Neuron (in vitro differentiated cells): ENCODE results near the gene SSX1.
"Not testable (repeated sequence)": the region's sequence is repeated elsewhere in the genome, so short reads cannot be mapped to it uniquely, and the experiment has no call there.

Experiments
- H2AFZ ChIP-seq: one replicate; pipeline ENCODE4 v1.6.1; 2013; ENCODE audit warnings: low read depth, mild to moderate bottlenecking, inconsistent platforms, low read length, moderate library complexity
- H3K27me3 ChIP-seq: one replicate; pipeline ENCODE4 v1.6.1; 2013; ENCODE audit warnings: low read length; ENCODE audit not compliant: insufficient read depth
- H3K36me3 ChIP-seq: one replicate; pipeline ENCODE4 v1.6.1; 2013; ENCODE audit warnings: low read length; ENCODE audit not compliant: insufficient read depth
- H3K4me1 ChIP-seq: one replicate; pipeline ENCODE4 v1.6.1; 2013; ENCODE audit warnings: low read length; ENCODE audit not compliant: insufficient read depth
- H3K4me3 ChIP-seq: 2 replicates; pipeline ENCODE4 v1.5.1; 2013; ENCODE audit warnings: mild to moderate bottlenecking, low read length, moderate library complexity
- H3K9me3 ChIP-seq: one replicate; pipeline ENCODE4 v1.6.1; 2013; ENCODE audit warnings: low read length

SSX1 gene

GRCh38 chrX:48255062-48255796 lies at the start of gene SSX1:
SSX1 (plus strand) TSS chrX:48255392; CDS start chrX:48257242, 1,850 bp downstream.
- not testable (repeated sequence) for H3K36me3 ChIP-seq, H3K4me1 ChIP-seq, H3K4me3 ChIP-seq, H2AFZ ChIP-seq, H3K27me3 ChIP-seq, H3K9me3 ChIP-seq

- not testable (repeated sequence) for H3K27me3 ChIP-seq, H3K36me3 ChIP-seq, H3K4me1 ChIP-seq, H2AFZ ChIP-seq, H3K9me3 ChIP-seq, H3K4me3 ChIP-seq
Measured at GRCh38 chrX:48214341-48214740, 40.9 kb upstream of the SSX1 start.

- not testable (repeated sequence) for H3K27me3 ChIP-seq, H3K4me1 ChIP-seq, H3K9me3 ChIP-seq, H3K4me3 ChIP-seq, H3K36me3 ChIP-seq, H2AFZ ChIP-seq
Measured at GRCh38 chrX:48224196-48224595, 31.0 kb upstream of the SSX1 start.

GRCh38 chrX:48252945-48253344 lies 2.2 kb upstream of the SSX1 start:
- H3K4me3 ChIP-seq, H3K36me3 ChIP-seq, H3K9me3 ChIP-seq, H3K27me3 ChIP-seq, H3K4me1 ChIP-seq, H2AFZ ChIP-seq: not testable (repeated sequence)

GRCh38 chrX:48274365-48274764 lies 19.2 kb downstream of the SSX1 start:
- not testable (repeated sequence) for H3K4me1 ChIP-seq, H2AFZ ChIP-seq, H3K36me3 ChIP-seq, H3K4me3 ChIP-seq, H3K27me3 ChIP-seq, H3K9me3 ChIP-seq

- Histone ChIP-seq H3K4me1 (no peaks in the 10 kb centered on the region), H2AFZ (no peak overlapping the region), H3K27me3 (no peaks in the 10 kb centered on the region), H3K9me3 (no peaks in the 10 kb centered on the region), H3K36me3 (no peaks in the 10 kb centered on the region), H3K4me3 (no peak overlapping the region)
Measured at GRCh38 chrX:48278958-48279357, 23.8 kb downstream of the SSX1 start.

- not testable (repeated sequence) for H3K4me3 ChIP-seq, H3K27me3 ChIP-seq, H3K36me3 ChIP-seq, H3K4me1 ChIP-seq, H2AFZ ChIP-seq, H3K9me3 ChIP-seq
Measured at GRCh38 chrX:48280729-48281128, 25.5 kb downstream of the SSX1 start.

- no peaks in the 10 kb centered on the region for H3K27me3 ChIP-seq
- no peaks in the 10 kb centered on the region for H3K36me3 ChIP-seq
- no peak overlapping the region for H2AFZ ChIP-seq
- no peaks in the 10 kb centered on the region for H3K4me1 ChIP-seq
- no peak overlapping the region for H3K4me3 ChIP-seq
- H3K9me3 ChIP-seq, result no peaks in the 10 kb centered on the region
Measured at GRCh38 chrX:48306175-48306574, 51.0 kb downstream of the SSX1 start.

GRCh38 chrX:48313996-48314395 lies 58.8 kb downstream of the SSX1 start:
- H2AFZ ChIP-seq, H3K4me3 ChIP-seq, H3K4me1 ChIP-seq, H3K9me3 ChIP-seq, H3K36me3 ChIP-seq, H3K27me3 ChIP-seq: not testable (repeated sequence)
